GM12878 (cell line): ENCODE measurements around the gene LRRC37A3. TPM values are rescaled to one million over a fixed set of nuclear protein-coding genes. Genes with fewer than 3 reads are reported as not detected.

Experiments
- CTCF ChIP-seq, 3 experiments: IDR thresholded peaks in 2 of 3; conservative IDR thresholded peaks in 1 of 3; 2 replicates each; pipeline ENCODE4 v1.5.1; 2011; ENCODE audit warnings: low read depth in 3 of 3, low read length in 3 of 3, mild to moderate bottlenecking in 3 of 3, control low read depth in 2 of 3, moderate library complexity in 2 of 3, inconsistent platforms in 1 of 3, mixed read lengths in 1 of 3; ENCODE audit not compliant: control insufficient read depth in 2 of 3, insufficient read depth in 1 of 3; ENCODE audit errors: extremely low read depth in 1 of 3
- E2F4 ChIP-seq: IDR thresholded peaks from 2 replicates; pipeline ENCODE4 v1.6.1; 2012; ENCODE audit warnings: low read depth, low read length, improper control_type of control experiment
- EGR1 ChIP-seq, 2 experiments: IDR thresholded peaks; 1 replicate in 1 of 2; 2 replicates in 1 of 2; pipeline ENCODE4 v1.6.1; 2011 to 2012; ENCODE audit warnings: low read depth in 2 of 2, low read length in 2 of 2, borderline replicate concordance in 1 of 2, mild to moderate bottlenecking in 1 of 2, moderate library complexity in 1 of 2
- GATAD2B ChIP-seq: fragments of 450-650 bp; conservative IDR thresholded peaks from 2 replicates; pipeline ENCODE4 v1.6.1; 2017; ENCODE audit warnings: low read depth, mild to moderate bottlenecking, moderate library complexity
- HDAC6 ChIP-seq: fragments of 200-600 bp; sonication (generic); IDR thresholded peaks from one replicate; pipeline ENCODE4 v1.8.0; 2017; ENCODE audit warnings: antibody characterized with exemption; ENCODE audit not compliant: unreplicated experiment
- JUNB ChIP-seq: IDR thresholded peaks from 2 replicates; pipeline ENCODE4 v1.6.1; 2016; ENCODE audit warnings: antibody characterized with exemption, mild to moderate bottlenecking
- KLF5 ChIP-seq: fragments of 450-650 bp; IDR thresholded peaks from 2 replicates; pipeline ENCODE4 v1.6.1; 2014; ENCODE audit warnings: mild to moderate bottlenecking; ENCODE audit not compliant: partially characterized antibody
- LARP7 ChIP-seq: fragments of 450-650 bp; IDR thresholded peaks from 2 replicates; pipeline ENCODE4 v1.6.1; 2017; ENCODE audit warnings: mild to moderate bottlenecking
- MEF2A ChIP-seq: IDR thresholded peaks from 2 replicates; pipeline ENCODE4 v1.6.1; 2011; ENCODE audit warnings: low read depth, mild to moderate bottlenecking, low read length, moderate library complexity; ENCODE audit not compliant: insufficient read depth
- NFIC ChIP-seq: IDR thresholded peaks from 2 replicates; pipeline ENCODE4 v1.6.1; 2012; ENCODE audit warnings: low read depth, mild to moderate bottlenecking, inconsistent platforms, low read length, moderate library complexity
- NR2F1 ChIP-seq: fragments of 450-650 bp; conservative IDR thresholded peaks from 2 replicates; pipeline ENCODE4 v1.6.1; 2017; ENCODE audit warnings: mild to moderate bottlenecking
- SMC3 ChIP-seq: IDR thresholded peaks from 2 replicates; pipeline ENCODE4 v1.6.1; 2011; ENCODE audit warnings: low read length, improper control_type of control experiment, borderline replicate concordance
- TARDBP ChIP-seq: IDR thresholded peaks from 2 replicates; pipeline ENCODE4 v1.6.1; 2016; ENCODE audit warnings: borderline replicate concordance
- YY1 ChIP-seq: IDR thresholded peaks from 2 replicates; pipeline ENCODE4 v1.6.1; 2011; ENCODE audit warnings: low read depth, mild to moderate bottlenecking, low read length
- ZBED1 ChIP-seq: IDR thresholded peaks from 2 replicates; pipeline ENCODE4 v1.6.1; 2016; ENCODE audit warnings: borderline replicate concordance
- polyA plus RNA-seq, 11 experiments: library from polyadenylated mRNA; depleted of rRNA in 4 of 11; unstranded in 6 of 11; stranded (reverse) in 5 of 11; fragments of >200 nt; fragmentation: Nextera tagmentation in 4 of 11; fragmentation: Illumina TruSeq in 1 of 11; extraction: Ambion mirVana in 4 of 11; extraction: Trizol in 1 of 11; gene quantifications; 1 replicate in 1 of 11; 2 replicates in 10 of 11; pipeline versions ENCODE4 v1.2.1 to v1.2.3, GENCODE V29; 2011 to 2016; ENCODE audit warnings: inconsistent platforms in 2 of 11, missing spikeins in 2 of 11, low read depth in 1 of 11
- total RNA-seq, 4 experiments: library from RNA; depleted of rRNA in 3 of 4; stranded (reverse); fragments of >200 nt in 3 of 4; fragmentation: Illumina TruSeq in 1 of 4; extraction: Trizol in 1 of 4; gene quantifications; 2 replicates each; pipeline versions ENCODE4 v1.2.1 to v1.2.3, GENCODE V29; 2013 to 2021

The LRRC37A3 gene
- total and polyA plus RNA-seq, 10 of the 15 experiments (the other 5 are each of a cell fraction or from before 2014, with no cell fraction given) = 0.18 to 10.0 (median 2.7) TPM

GRCh38 chr17:64938925-64939474 is 19.7 kb upstream of the LRRC37A3 start (continued):
- TF ChIP-seq HDAC6 (no peak), EGR1 (IDR thresholded peaks at IDR 0.05; ENCODE audit: borderline replicate concordance in 1 of 2, low read depth in 2 of 2, low read length in 2 of 2) (no peak), NFIC (no peak), E2F4 (no peak), ZBED1 (no peak), NR2F1 (no peak), YY1 (0 out of 2 replicates have a peak, but pooled peaks have one; percentile 19), JUNB (no peak), CTCF (IDR thresholded peaks at IDR 0.05 in 2 of 3, conservative IDR thresholded peaks at IDR 0.05 in 1 of 3; ENCODE audit: control insufficient read depth in 2 of 3, extremely low read depth in 1 of 3, insufficient read depth in 1 of 3, low read depth in 3 of 3, low read length in 3 of 3) (peak; percentile 69 to 81 (median 71)), MEF2A (no peak), GATAD2B (no peak), LARP7 (no peak), SMC3 (peak; percentile 38; the same call in 1 of the 2 replicates), TARDBP (no peak), KLF5 (no peak)
